Caki2 (cell line): ENCODE results near the gene MAP6D1. TPM values are rescaled to one million over a fixed set of nuclear protein-coding genes. Genes with fewer than 3 reads are reported as not detected.
A peak's percentile ranks its signal among the peaks of the same experiment; 100 is the strongest.

Source experiments
- DNase-seq: peaks from one replicate; pipeline ENCODE4 v3.0.0-alpha.2; 2015; ENCODE audit warnings: low read depth
- in situ Hi-C: cut with HindIII; loops from 2 replicates; pipeline ENCODE4 v1.10.0; 2016; ENCODE audit warnings: low sequenced_read_pairs, low pct_unique_long_range_greater_than_20kb, mixed read lengths
- total RNA-seq: library from RNA; depleted of rRNA; stranded (reverse); fragments of >200 nt; shearing (Covaris generic); gene quantifications from 2 replicates; pipeline ENCODE4 v1.2.3, GENCODE V29; 2014; ENCODE audit warnings: low replicate concordance; rRNA removed

MAP6D1 gene
- 4.9 TPM in 1 of 2 replicates, not detected in the other for total RNA-seq

DNA sequence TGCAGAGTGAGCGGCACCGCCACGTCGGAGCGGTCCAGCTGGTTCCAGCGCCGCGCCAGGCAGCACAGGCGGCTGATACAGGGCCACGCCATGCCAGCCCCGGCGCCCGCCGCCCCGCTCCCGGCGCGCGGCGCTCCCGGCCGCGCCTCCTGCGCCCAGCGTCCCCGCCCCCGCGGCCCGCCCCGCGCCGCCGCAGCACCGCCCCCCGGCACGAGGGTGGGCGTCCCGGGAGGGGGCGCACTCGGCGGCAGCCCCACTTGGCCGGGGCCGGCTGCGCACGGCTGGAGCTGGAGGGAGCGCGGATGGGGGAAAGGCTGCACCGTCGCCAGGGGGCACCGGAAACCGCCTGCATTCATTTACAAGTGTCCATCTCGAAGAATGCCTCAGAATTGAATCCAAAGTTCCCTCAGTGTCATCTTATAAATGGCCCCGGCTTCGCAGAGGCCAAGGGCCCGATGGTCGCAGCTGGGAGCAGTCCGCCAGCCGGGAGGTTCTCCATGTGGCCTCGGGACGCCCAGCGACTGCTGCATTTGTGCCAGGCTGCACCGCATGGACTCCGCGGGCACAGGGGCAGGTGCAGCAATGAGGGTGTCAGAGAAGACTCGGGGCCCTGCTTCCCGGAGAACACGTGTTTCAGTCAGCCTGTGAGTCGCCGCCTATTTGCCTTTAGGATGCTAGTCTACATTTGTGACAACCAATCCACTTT lies at the start of gene MAP6D1:
TSS of gene MAP6D1 (minus strand) at position 122 of the 706 bp plus-strand sequence. CDS start at position 92, 30 bp downstream.
- in situ Hi-C loops, result no loop called here
- peak; percentile 69 for DNase-seq

DNA sequence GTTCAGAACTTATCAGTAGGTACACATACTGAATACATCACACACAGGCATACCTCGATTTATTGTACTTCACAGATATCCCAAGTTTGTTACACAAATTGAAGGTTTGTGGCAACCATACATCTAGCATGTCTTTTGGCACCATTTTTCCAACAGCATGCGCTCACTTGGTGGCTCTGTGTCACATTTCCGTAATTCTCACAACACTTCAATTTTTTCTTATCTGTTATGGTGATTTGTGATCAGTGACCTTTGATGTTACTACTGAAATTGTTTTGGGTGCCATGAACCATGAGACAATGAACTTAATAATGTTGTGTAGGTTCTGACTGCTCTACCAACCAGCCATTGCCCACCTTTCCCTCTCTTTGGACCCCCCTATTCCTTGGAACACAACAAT lies 48.5 kb upstream of the MAP6D1 start:
- no peak for DNase-seq
- in situ Hi-C loops, result no loop called here

DNA sequence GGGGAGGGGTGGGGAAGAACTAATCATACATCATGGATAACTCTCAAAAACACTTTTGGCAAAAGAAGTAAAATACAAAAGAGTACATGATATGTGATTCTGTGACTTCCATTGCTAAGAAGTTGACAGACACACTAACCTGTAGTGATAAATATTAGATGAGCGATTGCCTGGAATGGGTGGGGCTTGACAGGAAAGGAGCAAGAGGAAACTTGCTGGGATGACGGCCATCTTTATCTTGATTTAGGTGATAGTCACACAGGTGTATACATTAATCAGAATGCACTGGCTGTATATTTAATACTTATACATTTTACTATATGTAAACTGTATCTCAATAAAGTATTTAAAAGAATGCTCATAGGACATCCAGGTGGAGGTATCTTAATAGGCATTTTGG lies 46.2 kb upstream of the MAP6D1 start:
- in situ Hi-C loops, result no loop called here
- no peak for DNase-seq

DNA sequence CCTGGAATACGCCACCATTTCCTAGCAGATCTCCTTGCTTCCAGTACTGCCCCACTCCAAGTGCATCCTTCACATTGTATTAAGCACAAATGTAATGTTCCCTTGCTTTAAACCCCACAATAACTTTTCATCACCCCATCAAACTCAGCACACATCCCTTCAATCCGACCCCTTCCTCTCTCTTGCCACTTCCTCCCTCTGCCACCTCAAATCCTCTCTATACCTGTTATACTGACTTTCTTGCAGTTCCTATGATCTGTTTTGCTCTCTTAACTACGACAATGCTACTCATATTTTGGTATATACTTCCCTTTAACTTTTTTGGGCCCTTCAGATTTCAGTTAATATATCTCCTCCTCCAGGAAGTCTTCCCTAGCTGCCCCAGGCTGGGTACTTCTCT lies 45.2 kb upstream of the MAP6D1 start:
- no peak for DNase-seq
- in situ Hi-C loops, result no loop called here

DNA sequence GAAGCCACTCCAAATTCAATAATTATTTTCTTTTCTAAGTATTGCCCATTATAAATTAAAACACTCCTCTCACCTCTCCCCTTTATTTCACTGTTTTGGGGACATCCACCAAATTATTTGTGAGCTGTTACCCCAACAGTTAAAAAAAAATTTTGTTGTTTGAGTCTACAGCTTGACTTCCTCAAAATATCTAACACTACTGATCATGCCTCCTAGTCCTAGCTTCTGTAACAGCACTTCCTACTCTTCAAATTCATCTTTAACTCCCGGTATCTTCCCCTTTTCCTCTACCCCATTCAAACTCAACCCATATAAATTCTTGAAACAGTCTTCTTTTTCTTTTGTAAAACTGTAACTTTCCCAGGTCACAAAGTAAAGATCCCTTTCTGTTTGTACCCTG lies 43.4 kb upstream of the MAP6D1 start:
- in situ Hi-C loops, result no loop called here
- DNase-seq, result no peak

DNA sequence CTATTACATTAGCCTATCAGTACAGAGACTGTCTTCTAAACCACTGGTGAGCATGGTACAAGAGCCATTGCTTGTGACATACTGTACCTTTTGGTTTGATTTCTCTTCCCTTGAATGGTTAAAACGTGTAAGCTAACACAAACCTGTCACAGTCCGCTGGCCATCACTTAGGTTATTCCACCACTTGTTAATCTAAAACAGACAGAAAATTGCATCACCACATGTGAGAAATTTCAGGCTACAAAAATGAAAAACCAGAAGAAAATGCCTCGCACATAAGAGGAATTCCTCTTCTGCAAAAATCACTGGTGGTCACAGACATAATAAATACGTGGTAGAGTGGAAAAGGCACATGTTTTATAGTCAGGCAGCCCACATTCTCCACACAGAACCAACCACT lies 37.2 kb upstream of the MAP6D1 start:
- in situ Hi-C loops, result no loop called here
- DNase-seq, result peak; percentile 37

DNA sequence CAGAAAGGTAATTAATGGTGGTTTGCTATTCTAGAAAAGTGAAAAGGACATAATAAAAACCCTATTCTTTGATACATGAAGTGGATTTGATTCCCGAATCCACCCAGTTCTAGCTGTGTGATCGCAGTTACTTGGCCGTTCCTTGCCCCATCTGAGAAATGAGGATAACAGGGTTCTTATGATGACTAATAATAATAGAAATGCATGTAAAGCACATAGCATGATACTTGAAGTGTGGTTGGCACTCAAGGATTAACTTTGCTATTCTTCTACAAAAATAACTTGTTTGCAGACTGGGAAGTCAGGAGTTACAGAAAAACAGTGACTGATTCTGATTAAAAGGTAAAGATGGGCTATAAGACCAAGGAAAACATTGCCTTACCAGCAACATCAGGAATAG lies 32.5 kb upstream of the MAP6D1 start:
- in situ Hi-C loops, result no loop called here
- no peak for DNase-seq

DNA sequence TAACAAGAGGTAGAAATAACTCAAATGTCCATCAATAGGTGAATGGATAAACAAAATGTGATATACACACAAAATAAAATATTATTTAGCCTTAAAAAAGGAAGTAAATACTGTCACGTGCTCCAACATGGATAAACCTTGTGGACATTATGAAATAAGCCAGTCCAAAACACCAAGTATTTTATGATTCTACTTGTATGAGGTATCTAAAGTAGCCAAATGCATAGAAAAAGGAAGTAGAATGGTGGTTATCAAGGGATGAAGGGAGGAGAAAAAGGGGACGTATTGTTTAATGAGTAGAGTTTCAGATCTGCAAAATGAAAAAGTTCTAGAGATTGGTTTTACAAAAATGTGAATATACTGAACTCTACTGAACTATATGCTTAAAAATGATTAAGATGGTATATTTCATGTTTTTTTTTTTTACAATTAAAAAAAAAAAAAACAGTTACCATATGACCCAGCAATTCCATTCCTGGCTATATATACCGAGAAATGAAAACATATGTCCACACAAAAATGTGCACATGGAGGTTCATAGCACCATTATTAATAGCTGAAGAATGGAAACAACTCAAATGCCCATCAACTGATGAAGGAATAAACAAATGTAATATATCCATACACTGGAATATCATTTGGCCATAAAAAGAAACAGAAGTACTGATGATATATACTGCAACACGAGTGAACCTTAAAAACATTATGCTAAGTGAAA lies 29.1 kb upstream of the MAP6D1 start:
- no peak for DNase-seq
- in situ Hi-C loops, result no loop called here

DNA sequence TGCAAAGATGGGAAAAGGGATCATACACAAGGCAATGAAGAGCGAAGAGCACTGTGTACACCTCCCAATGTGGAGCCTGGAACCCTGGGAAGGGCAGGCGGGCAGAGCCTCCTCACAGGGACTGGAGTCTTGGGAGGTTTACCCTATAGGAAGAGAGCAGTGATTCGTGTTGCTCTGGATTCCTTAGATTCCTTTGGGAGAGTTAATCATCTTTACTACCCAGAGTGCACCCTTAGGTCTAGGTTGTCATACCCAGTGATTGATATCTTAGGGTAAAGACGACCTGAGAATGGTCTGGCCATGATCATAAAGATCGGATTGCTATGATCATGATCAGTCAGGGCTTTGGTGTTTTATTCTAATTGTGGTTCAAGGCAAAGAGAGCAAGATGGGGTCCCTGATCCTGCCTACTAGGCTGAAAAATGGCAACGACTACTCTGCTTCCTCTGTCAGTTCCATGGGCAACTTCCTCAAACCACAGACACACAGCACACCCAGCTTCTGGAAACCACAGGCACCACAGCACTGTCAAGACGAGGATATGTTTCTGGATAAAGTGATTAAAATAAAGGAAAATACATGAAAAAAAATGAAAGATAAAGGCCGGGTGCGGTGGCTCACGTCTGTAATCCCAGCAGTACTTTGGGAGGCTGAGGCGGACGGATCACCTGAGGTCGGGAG lies 20.4 kb upstream of the MAP6D1 start:
- in situ Hi-C loops, result no loop called here
- DNase-seq, result peak; percentile 24

DNA sequence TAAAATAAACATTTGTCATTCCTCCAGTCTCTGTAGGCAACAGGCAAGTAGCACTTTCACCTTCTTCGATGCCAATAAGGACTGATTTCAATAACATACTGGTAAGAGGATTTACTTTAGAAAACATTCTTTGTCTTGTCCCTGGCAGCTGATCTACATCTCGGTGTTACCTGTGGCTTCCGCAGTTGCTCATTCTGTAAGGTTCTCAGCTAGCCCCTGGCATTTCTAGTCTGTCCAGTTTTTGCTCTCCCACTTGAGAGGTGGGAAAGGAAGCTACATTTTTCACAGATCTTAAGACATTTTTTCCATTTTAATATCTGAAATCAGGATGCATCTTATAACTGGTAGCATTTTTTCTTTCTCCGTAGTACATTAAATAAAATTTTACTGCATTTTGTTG lies 19.7 kb upstream of the MAP6D1 start:
- in situ Hi-C loops, result no loop called here
- no peak for DNase-seq

DNA sequence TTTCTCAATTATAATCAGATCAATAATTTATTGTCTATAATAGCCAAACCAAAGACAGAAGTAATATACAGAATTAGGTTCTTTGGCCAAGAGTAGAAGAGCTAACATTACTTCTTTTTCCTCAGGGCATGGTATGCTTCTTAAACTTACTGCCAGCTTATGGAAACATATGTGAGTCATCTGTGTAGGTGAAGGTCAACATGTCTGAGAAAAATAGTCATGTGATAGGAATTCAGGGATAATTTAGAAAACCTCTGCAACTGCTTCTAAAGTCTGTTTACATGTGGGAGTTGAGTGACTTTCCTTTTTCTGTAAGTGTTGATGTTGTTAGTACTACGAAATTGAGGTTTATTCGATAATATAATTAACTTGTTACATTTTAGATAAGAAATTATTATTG lies 19.2 kb upstream of the MAP6D1 start:
- no peak for DNase-seq
- in situ Hi-C loops, result no loop called here

DNA sequence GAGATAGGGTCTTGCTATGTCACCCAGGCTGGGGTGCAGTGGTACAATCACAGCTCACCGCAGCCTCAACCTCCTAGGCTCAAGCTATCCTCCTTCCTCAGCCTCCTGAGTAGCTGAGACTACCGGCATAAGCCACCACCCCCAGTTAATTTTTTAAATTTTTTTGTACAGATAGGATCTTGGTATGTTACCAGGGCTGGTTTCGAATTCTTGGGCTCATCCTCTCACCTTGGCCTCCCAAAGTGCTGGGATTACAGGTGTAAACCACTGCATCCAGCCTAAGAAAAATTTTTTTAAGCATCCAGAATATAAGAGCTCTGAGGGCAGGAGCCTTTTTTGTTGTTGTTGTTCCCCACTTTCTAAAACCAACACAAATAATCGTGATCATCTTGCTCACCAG lies 14.4 kb upstream of the MAP6D1 start:
- DNase-seq, result no peak
- in situ Hi-C loops, result no loop called here

DNA sequence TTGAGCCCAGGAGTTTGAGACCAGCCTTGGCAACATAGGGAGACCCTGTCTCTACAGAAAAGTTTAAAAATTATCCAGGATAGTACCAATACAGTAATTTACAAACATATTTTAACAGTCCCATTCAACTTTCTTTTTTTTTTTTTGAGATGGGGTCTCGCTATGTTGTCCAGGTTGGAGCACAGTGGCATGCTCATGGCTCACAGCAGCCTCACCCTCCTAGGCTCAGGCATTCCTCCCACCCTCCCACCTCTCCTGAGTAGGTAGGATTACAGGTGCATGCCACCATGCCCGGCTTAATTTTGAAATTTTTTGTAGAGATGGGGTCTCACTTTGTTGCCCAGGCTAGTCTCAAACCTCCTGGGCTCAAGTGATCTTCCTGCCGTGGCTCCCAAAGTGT lies 12.5 kb upstream of the MAP6D1 start:
- in situ Hi-C loops, result no loop called here
- no peak for DNase-seq

DNA sequence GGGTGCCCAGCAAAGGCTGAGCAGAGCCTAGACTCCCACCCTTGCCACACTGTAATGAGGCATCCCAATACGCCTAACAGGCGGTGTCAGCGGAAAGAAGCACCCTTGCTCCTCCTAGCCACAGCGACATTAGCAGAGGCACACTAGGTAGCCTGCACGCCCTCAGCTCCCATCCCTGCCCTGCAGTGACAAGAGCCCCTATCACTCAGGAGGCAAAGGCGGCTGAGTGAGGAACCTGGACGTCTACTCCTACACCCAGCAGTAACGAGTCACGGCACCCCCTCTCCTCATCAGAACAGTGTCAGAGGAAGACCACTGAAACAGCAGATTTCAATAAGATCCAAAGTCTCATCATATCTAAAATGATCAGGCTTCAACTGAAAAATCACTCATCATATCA lies 12.0 kb upstream of the MAP6D1 start:
- DNase-seq, result no peak
- in situ Hi-C loops, result no loop called here

DNA sequence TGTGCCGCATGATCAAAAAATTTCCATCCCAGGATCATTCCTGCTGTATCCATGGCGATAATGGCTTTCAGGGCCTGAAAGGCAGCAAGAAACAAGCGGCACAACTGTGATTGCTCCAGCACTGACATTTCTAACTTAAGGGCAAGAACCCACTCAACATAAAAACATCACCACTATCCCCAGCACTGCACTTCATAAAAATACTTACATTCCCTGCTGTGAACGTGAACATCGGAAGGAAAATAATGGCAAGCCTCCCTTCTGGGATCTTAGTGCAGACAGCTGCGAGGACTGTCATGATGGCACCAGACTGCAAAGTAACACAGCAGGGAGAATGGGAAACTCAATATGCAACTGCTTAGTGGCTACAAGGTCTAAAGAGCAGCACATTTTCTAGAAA lies 8.1 kb upstream of the MAP6D1 start:
- in situ Hi-C loops, result no loop called here

DNA sequence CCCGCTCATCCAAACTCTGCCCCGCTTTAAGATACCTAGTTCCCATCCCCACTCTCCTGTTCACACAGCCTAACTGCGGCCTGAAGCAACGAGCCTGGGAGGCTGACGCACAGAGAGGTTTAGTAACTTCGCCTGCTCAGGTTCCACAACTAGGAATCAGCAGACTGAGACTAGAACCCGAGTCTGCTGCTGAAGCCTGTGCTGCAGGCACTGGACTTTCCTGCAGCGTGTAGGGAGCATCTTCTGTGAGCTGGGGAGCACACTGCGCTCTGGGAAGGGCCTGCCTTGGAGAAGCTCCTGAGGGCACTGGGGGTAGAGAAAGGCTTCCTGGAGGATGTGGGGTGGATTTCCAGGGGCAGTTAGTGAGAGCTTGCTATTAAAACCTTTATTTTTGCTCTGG lies 4.8 kb upstream of the MAP6D1 start:
- DNase-seq, result no peak
- in situ Hi-C loops, result no loop called here

More for the DNA sequence above, 8.1 kb upstream of the MAP6D1 start:
- no peak for DNase-seq

DNA sequence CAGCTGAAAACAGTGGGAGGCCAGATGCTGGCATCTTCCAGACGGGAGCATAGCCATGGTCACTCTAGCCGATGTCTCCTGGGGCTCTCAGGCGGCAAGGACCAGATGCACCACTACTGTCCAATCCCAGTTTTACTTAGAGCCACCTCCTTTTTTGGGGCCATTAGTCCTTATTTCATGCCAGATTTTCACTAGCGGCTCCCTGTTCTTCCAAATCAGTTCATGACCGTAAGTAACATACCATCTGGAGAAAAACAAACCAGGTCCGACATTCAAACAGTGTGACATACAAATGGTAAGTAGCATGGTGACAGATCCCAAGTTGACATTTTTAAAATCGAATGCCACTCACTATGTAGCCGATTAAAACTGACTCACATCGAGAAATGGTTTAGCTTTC lies 4.1 kb upstream of the MAP6D1 start:
- DNase-seq, result no peak
- in situ Hi-C loops, result no loop called here

DNA sequence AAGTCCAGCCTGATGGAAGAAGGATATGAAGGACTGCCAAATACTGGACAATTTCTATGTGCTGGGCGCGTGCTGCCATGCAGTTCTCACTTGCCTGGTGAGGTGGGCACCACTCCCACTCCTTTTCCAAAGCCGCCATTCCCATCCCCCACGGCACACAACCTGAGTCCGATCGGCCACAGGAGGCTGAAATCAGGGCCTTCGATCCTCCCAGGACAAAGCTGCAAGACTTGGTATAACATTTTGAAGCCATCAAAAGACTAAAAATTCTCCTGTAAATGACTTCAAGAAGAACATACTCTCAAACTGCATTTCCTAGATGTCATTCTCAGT lies 3.1 kb upstream of the MAP6D1 start:
- in situ Hi-C loops, result no loop called here

DNA sequence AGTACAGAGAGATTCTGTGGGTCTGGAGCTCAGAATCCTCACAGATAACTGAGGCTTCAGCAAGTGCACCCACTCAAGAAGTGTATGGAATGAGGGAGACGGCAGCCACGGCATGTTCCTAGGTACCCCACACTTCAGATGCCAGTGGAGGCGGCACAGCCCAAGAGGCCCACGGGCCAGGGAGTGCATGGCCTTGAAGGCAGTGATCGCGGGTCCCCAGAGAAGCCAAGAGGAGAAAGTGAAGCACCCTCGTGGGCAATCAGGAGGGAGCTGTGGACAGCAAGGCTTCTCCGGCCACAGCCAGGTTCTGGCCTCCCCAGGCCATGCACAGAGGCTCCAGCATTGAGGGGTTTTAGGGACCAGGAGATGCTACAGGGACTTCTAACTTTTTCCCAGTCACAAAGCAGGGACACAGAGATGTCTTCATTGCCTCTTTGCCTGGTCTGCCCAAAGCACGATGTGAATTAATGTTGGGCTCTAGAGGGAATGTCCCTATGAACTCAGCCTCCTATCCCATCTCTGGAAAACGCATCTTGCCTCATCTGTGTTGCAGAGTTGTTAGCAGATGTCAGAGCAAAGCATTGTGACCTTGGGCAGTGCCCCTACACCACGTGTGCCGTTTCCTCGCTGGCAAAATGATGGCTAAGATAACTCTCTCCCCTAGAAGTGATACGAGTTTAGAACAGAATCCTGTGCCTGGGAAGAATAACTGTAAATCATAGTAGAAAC lies 2.6 kb upstream of the MAP6D1 start:
- in situ Hi-C loops, result no loop called here

More for the DNA sequence above, 3.1 kb upstream of the MAP6D1 start:
- DNase-seq, result no peak

More for the DNA sequence above, 2.6 kb upstream of the MAP6D1 start:
- no peak for DNase-seq
